Neural crest cell (in vitro differentiated cells): ENCODE results near the gene BCL6. TPM values are rescaled to one million over a fixed set of nuclear protein-coding genes. Genes with fewer than 3 reads are reported as not detected.
"Not testable (repeated sequence)": the region's sequence is repeated elsewhere in the genome, so short reads cannot be mapped to it uniquely, and the experiment has no call there.

Experiments
- DNase-seq: peaks from one replicate; pipeline ENCODE4 v3.0.0; 2021; ENCODE audit warnings: low read depth, mixed read lengths, low spot score
- H3K27ac Mint-ChIP-seq: one replicate; pipeline ENCODE4 v1.8.0; 2021; ENCODE audit warnings: mild to moderate bottlenecking, mixed read lengths; ENCODE audit not compliant: unreplicated experiment
- H3K27me3 Mint-ChIP-seq: 2 replicates; pipeline ENCODE4 v1.8.0; 2021; ENCODE audit warnings: low read depth, mild to moderate bottlenecking, mixed read lengths
- H3K36me3 Mint-ChIP-seq: 2 replicates; pipeline ENCODE4 v1.8.0; 2021; ENCODE audit warnings: low read depth, mild to moderate bottlenecking, mixed read lengths
- H3K4me1 Mint-ChIP-seq: 2 replicates; pipeline ENCODE4 v1.8.0; 2021; ENCODE audit warnings: mixed read lengths
- H3K4me3 Mint-ChIP-seq: one replicate; pipeline ENCODE4 v1.8.0; 2021; ENCODE audit warnings: mild to moderate bottlenecking, mixed read lengths
- H3K9me3 Mint-ChIP-seq: 2 replicates; pipeline ENCODE4 v1.8.0; 2021; ENCODE audit warnings: mixed read lengths
- CTCF ChIP-seq: fragments of 200-600 bp; sonication (generic); conservative IDR thresholded peaks from 2 replicates; pipeline ENCODE4 v1.5.0; 2021; ENCODE audit warnings: antibody characterized with exemption, mild to moderate bottlenecking
- total RNA-seq: library from RNA; stranded (reverse); gene quantifications from 2 replicates; pipeline ENCODE4 v1.2.1, GENCODE V29; 2021

BCL6 gene
- total RNA-seq, 1 donor from 2014 or later, result 6.4 TPM

GRCh38 chr3:187689984-187690383 lies 55.3 kb downstream of the BCL6 start:
- H3K36me3 Mint-ChIP-seq, result no peaks in the 10 kb centered on the region
- peaks cover 12% of the 10 kb centered on the region for H3K9me3 Mint-ChIP-seq
- H3K27ac Mint-ChIP-seq, result no peak overlapping the region
- DNase-seq, result no peak
- no peaks in the 10 kb centered on the region for H3K4me1 Mint-ChIP-seq
- no peak overlapping the region for H3K4me3 Mint-ChIP-seq
- peaks cover 16% of the 10 kb centered on the region for H3K27me3 Mint-ChIP-seq
- TF ChIP-seq CTCF, result no peak

- no peaks in the 10 kb centered on the region for H3K4me1 Mint-ChIP-seq
- H3K36me3 Mint-ChIP-seq, result no peaks in the 10 kb centered on the region
- no peak for TF ChIP-seq CTCF
- no peak overlapping the region for H3K4me3 Mint-ChIP-seq
- H3K27me3 Mint-ChIP-seq, result peaks cover 32% of the 10 kb centered on the region
- peaks cover 6% of the 10 kb centered on the region for H3K9me3 Mint-ChIP-seq
- H3K27ac Mint-ChIP-seq, result no peak overlapping the region
- DNase-seq, result no peak
Measured at GRCh38 chr3:187686621-187687273, 58.5 kb downstream of the BCL6 start.

GRCh38 chr3:187685948-187686347 lies 59.3 kb downstream of the BCL6 start:
- Mint-ChIP-seq H3K36me3 (no peaks in the 10 kb centered on the region), H3K9me3 (peaks cover 6% of the 10 kb centered on the region), H3K4me3 (no peak overlapping the region), H3K4me1 (no peaks in the 10 kb centered on the region), H3K27ac (no peak overlapping the region), H3K27me3 (peaks cover 30% of the 10 kb centered on the region)
- TF ChIP-seq CTCF, result no peak
- no peak for DNase-seq

- H3K27ac Mint-ChIP-seq, result no peak overlapping the region
- peaks cover 6% of the 10 kb centered on the region for H3K9me3 Mint-ChIP-seq
- no peak overlapping the region for H3K4me3 Mint-ChIP-seq
- no peak for DNase-seq
- no peaks in the 10 kb centered on the region for H3K36me3 Mint-ChIP-seq
- no peak for TF ChIP-seq CTCF
- peaks cover 31% of the 10 kb centered on the region for H3K27me3 Mint-ChIP-seq
- no peaks in the 10 kb centered on the region for H3K4me1 Mint-ChIP-seq
Measured at GRCh38 chr3:187684880-187685279, 60.4 kb downstream of the BCL6 start.

GRCh38 chr3:187684444-187684843 lies 60.8 kb downstream of the BCL6 start:
- DNase-seq, result no peak
- Mint-ChIP-seq H3K27ac (no peak overlapping the region), H3K4me1 (peaks cover 3% of the 10 kb centered on the region), H3K9me3 (peaks cover 6% of the 10 kb centered on the region), H3K36me3 (no peaks in the 10 kb centered on the region), H3K27me3 (peaks cover 33% of the 10 kb centered on the region), H3K4me3 (no peak overlapping the region)
- no peak for TF ChIP-seq CTCF

- H3K4me1 Mint-ChIP-seq, H3K36me3 Mint-ChIP-seq, H3K9me3 Mint-ChIP-seq, H3K4me3 Mint-ChIP-seq, H3K27ac Mint-ChIP-seq, DNase-seq: not testable (repeated sequence)
- peaks cover 40% of the 10 kb centered on the region for H3K27me3 Mint-ChIP-seq
Measured at GRCh38 chr3:187681756-187682155, 63.5 kb downstream of the BCL6 start.
